GM19372 (cell line): ENCODE results near the gene KCNJ14.
A peak's percentile ranks its signal among the peaks of the same experiment; 100 is the strongest.
"Not testable (repeated sequence)": the region's sequence is repeated elsewhere in the genome, so short reads cannot be mapped to it uniquely, and the experiment has no call there.

Experiments
- ATAC-seq: cut with Tn5 transposase; IDR thresholded peaks from one replicate; pipeline ENCODE4 v1.9.1; 2021; ENCODE audit warnings: mild to moderate bottlenecking, low read depth, moderate library complexity; ENCODE audit not compliant: unreplicated experiment

KCNJ14 gene

DNA sequence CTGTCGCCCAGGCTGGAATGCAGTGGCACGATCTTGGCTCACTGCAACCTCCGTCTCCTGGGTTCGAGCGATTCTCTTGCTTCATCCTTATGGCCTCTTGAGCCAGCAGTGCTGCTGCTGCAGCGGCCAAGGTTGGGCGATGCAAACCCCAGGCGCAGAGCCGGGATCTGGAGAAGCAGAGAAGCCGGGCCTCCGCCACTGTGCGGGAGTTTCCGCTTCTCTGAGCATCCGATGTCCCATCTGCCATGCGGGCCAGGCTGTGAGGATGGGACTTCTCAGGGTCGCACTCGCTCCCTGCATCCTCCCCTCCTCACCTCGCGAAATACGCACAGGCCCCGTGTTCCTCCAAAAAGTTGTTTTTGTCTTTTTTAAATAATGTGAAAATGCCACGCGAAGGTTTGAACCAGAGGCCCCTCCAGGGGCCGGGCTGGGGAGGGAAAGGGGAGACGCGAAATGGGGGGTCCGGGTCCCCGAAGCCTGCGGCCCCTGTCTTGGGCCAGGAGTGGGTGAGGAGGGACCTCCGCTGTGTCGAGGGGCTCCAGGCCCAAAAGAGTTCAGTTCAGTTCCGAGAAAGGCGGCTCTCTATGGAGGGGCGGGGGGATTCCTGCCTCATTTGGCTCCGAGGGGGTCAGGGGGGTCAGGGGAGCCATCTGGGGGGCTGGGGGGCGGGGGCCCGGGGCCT, 29.7 kb downstream of the KCNJ14 start:
- no peak for ATAC-seq

DNA sequence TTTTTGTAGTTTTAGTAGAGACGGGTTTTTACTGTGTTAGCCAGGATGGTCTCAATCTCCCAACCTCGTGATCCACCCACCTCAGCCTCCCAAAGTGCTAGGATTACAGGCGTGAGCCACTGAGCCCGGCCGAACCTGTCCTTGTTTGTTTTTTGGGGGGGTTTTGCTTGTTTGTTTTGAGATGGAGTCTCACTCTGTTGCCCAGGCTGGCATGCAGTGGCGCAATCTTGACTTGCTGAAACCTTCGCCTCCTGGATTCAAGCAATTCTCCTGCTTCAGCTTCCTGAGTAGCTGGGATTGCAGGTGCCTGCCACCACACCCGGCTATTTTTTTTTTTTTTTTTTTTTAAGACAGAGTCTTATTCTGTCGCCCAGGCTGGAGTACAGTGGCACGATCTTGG, 31.3 kb downstream of the KCNJ14 start:
- ATAC-seq: not testable (repeated sequence)

DNA sequence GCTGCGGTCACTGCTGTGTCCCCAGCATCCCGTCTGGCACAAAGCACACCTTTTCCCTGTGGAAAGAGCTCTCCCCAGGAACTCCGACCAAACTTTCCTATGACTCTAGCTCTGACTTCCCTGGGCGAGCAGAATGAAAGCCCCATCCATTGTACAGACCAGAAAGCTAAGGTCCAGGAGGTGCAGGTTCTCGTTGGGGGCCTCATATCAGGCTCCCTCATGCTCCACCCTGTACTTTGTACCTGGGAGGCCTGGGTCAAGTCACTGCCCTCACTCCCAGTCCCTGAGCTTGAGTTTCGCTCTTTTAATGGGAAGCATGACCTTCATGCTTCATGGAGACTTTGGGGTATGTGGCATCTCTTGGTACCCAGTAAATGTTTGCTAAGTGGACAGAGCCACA, 32.2 kb downstream of the KCNJ14 start:
- ATAC-seq: no peak

DNA sequence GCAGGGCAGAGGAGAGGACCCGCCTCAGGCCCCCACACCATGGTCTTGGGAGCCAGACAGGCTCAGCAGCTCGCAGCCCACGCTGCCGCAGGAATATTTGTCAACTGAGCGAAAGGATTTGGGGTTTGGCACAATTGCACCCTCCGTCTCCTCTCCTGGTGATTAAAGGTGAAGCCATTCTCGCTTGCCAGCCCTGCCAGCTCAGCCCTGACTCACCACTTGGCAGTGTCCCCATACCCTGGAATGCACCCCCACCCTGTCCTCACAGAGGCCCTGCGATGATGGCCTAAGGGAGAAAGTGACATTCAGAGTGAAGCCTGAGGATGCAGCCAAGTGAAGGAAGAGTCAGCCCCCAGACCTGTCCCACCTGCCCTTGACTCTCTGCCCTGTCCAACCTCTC, 32.6 kb downstream of the KCNJ14 start:
- ATAC-seq: no peak

DNA sequence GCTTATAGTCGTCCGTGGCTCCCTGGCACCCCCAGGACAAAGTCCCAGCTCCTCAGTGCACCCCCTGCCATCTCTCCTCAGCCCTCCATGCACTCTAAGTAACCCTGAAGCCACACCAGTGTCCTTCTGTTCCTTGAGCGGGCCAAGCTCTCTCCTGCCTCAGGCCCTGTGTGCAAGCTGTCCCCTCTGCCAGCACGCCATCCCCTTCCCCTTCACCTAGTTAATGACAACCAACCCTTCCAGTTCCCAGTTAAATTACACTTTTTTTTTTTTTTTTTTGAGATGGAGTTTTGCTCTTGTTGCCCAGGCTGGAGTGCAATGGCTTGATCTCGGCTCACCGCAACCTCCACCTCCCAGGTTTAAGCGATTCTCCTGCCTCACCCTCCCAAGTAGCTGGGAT, 33.1 kb downstream of the KCNJ14 start:
- not testable (repeated sequence) for ATAC-seq

DNA sequence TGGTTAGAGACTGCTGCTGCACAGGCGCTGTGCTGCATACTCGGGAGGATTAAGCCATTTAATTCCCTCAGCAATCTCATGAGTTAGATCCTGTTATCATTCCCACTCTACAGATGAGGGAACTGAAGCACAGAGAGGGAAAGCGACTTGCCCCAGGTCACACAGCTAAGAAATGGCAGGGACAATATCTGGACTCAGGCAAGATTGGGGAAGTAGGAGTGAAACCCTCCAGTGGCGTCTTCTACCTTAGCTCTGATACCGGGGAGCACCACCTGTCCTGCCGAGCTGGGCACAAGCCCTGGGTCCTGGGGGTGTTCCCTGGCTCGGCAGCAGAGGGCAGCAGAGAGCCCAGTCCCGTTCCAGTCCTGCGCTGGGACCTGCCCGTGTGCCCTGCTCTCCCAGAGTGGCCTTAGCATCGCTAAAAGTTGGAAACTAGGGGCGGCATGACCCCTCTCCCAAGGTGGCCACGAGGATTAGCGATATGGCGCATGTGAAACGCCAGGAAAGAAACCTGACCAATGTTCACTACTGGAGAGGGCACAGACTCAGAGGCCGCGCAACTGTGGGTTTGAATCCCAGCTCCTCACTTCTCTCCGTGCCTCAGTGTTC, 34.3 kb downstream of the KCNJ14 start:
- ATAC-seq: no peak

DNA sequence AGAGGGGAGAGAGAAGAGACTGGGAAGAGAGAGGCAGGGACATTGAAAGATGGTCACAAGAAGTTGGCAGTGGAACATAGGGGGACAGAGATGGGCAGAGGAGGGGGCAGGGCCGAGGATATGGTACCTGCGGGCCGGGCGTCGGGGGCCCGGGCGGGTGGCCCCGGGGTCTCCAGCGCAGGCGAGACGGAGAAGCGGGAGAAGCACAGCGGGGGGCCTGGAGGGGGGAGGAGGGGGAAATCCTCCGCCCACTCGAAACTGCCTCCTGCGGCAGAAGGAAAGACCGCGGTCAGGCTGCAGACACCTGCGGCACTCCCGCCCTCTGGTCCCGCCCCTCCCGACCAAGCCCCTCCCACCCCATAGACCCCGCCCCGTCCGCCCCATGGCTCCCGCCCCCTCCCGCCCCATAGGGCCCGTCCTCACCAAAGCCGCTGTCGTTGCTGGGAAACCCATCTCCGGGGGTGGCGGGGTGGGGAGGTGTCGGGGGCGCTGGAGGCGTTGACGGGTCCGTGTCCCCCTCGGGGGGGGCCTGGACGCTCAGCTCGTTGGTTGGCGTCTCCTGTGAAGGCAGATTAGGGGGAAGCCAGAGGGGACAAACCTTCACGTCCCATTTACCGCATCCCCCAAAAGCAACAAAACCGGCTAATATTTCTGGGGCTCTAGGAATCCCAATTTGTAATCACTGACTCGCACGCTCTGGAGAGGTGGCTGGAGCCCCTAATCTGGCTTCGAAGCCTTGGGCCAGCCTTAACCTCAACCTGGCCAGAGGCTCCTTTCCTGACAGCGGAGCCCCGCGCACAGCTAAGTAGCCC, 35.8 kb downstream of the KCNJ14 start:
- no peak for ATAC-seq

DNA sequence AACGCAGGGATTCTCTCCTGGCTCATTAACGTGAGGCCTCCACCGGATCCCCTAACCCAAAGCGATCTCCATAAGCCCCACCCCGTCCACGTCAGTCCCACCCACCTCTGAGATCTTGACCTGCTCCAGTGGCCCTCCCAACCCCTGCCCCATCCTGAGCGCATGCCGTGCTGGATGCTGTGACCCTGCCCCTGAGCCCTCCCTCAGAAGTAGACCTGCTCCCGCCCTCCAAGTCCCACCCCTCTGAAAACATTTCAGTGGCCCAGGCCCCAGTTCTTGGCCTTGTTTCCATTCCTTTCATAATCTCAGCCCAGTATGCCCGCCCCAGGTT, 36.4 kb downstream of the KCNJ14 start:
- ATAC-seq: no peak

DNA sequence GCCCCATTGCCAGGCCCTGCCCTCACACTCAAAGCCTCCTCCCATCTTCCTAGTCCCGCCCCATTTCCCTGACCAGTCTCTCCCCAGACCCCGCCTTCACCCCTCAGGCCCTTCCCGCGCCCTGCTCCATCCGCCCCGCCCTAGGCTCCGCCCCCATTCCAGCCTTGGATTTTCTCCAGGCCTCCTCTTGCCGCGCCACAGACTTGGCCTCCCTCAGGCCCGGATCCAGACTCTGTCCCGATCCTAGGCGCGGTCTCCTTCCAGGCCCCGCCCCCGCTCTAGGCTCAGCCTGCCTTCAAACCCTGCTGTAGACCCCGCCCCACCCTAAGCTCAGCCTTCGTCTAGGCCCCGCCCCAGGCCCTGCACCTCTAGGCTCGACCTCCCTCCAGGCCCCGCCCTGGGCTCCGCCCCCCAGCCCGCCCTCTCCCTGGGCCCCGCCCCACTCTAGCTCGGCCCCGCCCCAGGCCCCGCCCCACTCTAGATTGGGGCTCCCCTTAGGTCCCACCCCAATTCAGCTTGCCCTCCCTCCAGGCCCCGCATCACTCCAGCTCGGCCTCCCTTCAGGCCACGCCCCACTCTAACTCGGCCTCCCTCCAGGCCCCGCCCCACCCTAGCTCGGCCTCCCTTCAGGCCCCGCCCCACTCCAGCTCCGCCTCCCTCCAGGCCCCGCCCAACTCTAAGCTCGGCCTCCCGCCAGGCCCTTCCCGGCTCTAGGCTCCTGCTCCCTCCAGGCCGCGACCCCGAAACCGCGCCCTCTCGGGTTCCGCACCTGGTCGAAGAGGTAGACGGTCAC, 37.7 kb downstream of the KCNJ14 start:
- peak; percentile 58 for ATAC-seq

DNA sequence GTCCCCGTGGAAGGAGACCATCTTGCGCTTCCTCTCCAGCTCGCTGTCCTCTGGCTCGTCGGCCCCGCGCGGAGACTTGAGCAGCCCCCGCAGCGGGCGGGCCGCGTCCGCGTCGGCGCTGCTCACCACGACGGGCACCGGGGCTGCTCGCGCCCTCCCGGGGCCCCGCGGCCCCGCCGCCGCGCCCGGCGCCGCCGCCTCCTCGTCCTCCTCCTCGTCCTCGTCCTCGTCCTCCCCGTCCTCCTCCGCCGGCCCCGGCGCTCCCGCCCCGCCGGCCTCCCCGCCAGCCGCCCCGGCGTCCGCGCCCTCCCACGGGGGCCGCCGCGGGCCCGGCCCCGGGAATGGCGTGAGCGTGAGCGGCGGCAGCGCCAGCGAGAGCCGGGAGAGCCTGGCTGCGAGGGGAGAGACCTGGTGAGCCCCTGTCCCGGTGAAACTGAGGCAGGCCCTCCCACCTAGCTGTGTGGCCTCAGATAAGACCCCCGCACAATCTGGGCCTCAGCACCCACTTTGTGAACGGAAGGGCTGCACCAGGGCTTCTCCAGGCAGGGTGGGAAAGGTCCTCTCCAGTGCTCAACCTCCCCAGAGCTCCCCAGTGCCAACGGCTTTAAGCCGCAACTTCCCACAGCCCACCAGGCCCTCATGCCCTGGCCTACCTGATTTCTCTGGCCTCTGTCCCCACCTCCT, 38.5 kb downstream of the KCNJ14 start:
- ATAC-seq: no peak

DNA sequence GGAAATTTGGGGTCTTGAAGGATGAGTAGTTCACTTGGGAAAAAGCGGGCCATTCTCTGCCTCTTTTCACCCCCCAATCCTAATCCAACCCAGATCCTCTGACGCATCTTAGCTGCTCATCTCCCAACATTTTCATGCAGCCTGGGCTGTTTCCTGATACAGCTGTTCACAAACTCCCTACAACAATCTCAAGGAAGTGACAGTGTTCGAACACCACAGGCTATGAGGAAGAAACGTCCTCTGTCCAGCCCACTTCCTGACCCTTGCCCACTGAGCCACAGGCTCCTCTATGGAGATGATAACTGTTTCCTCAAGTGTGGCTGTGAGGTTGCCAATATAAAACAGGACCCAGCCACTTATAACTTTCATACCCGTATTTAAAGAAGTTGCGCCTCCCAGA, 40.0 kb downstream of the KCNJ14 start:
- no peak for ATAC-seq

DNA sequence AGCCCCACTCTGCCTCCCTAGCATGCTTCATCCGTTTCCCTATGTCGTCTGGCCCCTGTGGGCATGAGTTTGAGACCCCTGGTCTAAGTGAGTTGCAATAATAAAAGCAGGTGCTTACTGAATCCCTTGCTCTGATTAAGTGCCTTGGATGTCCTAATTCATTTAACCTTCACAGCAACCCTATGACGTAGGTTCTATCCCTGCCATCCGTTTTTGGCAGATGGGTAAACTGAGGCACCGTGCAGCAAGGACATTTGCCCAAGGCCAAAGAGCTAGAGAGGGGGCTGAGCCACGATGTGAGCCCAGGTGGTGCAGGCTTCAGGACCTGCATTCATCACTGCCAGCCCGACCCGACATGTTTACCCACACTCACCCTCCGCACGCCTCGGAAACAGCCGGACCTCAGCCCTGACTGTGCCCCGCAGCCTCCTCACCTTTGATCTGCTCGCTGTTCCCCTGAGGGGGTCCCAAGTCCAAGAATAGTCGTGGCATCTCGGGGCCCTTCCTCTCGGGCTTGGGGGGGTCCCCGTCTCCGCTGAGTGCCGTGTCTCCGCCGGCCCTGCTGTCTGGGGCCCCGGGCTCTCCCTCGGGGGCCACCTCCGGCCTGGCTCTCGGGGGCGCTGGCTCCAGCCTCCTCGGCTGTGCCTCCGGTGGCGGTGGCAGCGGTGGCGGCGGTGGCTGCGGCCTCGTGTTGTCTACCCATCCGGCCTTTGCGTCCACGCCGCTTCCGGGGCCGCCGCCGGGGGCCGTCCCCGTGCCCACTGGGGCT, 41.8 kb downstream of the KCNJ14 start:
- ATAC-seq: no peak

DNA sequence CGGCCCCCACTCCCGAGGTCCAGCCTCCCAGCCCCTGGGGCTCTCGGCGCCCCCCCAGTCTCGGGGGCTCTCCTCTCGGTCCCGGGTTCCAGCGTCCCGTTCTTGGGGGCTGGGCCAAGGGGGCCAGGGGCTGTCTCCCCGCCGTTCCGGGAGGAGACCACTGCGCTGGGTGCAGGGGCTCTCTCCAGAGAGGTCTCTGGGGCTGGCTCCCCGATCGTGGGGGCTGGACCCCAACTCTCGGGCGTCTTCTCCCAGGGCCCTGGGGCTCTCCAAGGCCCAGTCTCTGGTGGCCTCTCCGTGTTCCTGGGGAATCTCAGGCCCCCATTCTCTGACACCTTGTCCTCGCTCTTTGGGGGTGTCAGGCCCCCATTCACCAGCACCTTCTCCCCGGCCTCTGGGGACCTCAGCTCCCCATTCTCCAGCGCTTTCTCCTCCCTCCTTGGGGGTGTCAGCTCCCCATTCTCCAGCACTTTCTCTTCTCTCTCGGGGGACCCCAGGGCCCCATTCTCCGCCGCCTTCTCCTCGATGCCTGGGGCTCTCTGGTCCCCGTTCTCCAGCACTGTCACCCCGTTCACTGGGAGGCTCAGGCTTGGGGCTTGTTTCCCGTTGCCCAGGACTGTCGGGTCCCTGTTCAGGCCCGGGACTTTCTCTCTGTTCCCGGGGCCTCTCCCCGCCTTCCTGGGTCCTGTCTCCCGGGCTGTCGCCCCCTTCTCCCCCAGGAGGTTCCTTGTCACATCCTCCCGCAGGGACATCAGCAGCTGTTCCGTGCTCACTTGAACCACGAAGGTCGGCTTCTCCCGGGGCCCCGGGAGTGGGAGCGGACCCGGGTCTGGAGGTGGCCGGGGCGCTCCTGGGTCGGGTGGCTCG, 42.6 kb downstream of the KCNJ14 start:
- no peak for ATAC-seq

DNA sequence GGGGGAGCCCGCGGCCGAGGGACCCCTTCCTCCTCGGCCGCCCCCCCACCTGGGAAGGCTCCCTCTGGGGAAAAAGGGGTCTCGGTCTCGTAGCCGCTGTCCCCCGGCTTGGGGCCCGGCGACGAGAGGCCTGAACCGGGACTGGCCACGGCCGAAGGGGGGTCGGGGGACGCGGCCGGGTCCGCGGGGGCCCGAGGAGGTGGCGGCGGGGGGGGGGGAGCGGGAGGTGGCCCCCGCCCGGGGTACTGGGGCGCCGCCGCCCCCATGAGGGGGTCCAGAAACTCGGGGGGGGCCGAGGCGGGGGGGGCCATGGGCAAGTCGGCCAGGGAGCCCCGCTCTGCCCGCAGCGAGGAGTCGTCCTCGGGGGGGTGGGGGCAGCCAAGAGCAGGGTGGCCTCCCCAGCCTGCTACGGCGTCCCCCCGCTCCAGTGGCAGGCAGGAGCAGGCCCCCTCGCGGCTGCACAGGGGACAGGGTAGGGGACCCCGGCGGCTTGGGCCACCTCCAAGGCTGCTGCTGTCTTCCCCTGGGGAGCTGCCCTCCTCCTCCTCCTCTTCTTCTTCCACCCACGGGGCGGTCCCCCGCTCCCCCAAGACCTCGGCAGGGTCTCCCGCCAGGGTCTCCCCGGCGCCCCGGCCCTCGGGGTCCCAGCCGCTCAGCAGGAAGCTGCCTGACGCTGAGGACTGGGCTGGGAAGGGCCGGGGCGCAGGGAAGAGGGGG, 43.4 kb downstream of the KCNJ14 start:
- ATAC-seq: no peak

DNA sequence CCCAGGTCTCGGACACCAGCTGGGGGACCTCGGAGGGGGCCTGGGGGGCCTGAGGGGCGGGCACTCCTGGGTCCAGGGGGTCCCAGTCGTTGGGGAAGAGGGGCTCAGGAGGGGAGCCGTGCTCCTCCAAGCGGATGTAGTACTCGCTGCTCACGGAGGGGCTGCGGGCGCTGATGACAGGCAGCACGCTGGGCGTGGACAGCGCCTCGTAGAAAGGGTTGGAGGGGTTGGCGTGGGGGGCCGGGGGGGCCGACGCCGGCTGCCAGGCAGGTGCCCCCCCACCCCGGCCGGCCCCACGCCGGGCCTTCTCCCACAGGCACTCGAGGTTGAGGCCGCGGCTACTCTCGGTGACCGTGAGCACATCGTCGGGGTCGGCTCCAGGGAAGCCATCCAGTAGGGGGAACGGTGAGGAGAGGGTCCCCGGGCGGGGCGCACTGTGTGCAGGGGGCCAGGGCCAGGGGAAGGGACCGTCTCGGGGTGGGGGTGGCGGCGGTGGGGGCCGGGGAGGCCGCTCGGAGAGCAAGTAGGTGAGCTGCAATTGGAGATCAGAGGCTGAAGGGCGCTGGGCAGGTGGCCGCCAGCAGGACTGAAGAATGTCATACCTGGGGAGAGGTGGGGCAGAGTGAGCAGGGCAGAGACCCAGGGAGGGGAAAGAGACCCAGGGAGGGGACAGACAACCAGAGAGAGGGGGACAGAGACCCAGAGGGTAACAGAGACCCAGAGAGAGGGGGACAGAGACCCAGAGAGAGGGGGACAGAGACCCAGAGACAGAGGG, 44.1 kb downstream of the KCNJ14 start:
- no peak for ATAC-seq

DNA sequence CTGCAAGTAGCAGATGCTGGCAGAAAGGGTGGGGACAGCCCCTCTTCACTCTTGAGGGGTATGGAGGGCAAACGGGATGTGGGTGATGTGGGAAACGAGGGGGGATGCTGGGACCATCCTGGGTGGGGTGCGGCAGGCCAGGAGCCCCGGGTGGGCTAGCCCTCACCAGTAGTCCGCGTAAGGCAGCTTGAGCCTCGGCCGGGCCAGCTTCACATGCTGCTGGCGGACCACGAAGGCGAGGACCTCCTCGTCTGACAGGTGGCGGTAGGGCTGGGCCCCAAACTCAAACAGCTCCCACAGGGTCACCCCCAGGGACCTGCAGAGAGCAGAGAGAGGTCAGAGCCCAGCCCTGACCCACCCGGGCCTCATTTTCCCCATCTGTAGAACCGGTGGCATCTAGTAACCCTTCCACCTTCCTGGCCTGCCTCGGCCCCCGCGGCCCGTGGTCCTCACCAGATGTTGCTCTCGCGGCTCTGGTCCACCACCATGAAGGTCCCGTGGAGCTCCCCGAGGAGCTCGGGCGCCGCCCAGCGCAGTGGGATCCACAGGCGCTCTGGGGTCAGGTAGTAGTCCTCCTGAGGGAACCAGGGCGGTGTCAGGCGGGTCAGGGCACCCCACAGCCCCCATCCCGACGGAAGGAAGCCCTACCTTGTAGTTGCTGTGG, 45.6 kb downstream of the KCNJ14 start:
- ATAC-seq: no peak
